ENCODE data around the gene TMEM135.
"Not testable (repeated sequence)": the region's sequence is repeated elsewhere in the genome, so short reads cannot be mapped to it uniquely, and the experiment has no call there.

The TMEM135 gene

DNA sequence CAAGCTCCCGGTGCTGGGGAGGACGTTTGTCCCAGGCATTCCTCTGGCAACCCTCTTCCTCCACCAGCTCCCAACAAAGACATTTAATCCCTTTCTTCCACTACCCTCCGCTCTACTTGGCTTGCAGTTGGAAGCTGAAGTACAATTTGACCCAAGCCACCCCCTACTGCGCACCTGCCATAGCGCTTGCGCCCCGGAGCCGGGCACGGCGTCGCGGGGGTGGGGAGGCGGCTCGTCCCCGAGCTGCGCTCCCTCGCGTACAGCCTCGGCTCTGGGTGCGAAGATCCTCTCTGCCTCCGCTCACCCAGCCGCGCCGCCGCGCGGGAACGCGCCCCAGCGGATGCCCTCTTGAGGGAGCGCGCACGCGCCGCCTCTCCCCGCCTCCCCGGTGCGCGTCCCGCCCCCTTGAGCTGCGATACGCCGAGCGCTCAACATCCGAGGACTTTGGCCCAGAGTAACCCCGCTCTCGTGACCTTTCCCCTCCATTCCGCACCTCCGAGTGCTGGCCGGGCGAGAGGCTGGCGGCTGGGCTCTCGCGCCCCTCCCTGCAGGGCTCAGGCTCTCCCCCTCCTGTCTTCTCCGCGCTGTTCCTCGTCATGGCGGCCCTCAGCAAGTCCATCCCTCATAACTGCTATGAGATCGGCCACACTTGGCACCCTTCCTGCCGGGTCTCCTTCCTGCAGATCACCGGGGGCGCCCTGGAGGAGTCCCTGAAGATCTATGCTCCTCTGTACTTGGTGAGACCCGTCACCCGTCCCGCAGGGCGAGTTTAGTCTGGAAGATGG lies at the start of gene TMEM135:
TMEM135 (plus strand) TSS at position 485 of the 785 bp plus-strand sequence; CDS start at position 597, 112 bp downstream.
- DNase-seq (ENCODE audit: low spot score): peak; percentile 96

DNA sequence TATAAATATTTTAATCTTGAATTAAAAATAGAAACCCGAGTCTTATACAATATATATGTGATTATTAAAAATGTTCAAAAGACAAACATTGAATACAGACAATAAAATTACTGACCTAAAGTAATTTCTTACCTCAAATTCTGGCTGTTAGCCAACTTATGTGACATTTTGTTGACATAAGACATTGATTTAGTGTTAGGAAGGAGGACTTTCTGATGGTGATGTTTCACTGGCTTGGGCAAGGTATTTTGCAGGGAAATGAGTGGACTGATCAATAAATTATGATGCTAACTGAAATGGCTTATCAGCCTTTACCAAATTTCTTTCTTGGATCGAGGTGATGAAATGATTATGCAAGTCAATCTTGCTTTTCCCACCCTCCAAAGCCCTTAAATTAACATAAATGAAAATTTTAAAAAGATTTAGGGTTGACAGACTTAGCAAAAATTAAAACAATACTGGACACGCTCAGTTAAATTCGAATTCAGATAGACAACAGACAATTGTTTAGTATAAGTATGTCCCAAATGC lies 49.3 kb upstream of the TMEM135 start:
- DNase-seq (ENCODE audit: low spot score): no peak

DNA sequence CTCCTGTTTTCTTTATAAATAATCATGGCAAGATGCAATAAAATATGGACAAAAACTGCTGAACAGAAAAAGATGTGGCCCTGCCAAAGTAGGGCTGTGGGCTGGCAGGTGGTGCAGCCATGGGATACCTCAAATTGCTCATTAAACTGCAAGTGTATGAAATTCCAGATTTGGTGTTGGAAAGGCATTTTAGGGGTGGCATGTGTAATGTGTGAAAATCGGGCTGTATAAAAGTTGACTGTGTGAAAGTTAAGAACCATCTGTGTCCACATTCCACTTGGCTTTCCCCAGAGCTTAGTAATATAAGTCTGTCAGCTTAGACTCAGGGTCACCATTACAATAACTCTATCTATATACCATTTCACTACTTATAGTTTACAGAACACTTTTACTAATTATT lies 47.7 kb upstream of the TMEM135 start:
- DNase-seq (ENCODE audit: low spot score): no peak

DNA sequence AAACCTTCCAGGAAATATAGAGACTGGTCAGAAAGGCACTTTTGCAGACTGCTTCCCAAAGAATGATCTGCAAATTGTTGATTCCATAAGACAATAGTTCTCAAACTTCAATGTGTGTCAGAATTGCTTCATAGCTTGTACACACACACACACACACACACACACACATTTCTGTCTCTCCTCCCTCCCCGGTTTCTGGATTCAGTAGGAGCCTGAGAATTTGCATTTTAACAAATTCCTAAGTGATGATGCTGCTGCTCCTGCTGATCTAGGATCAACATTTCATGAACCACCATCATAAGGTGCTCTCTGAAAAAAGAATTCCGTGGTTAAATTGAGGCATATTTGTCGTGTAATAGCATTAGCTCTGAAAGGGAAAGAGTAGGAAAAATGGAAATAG lies 47.2 kb upstream of the TMEM135 start:
- no peak for DNase-seq (ENCODE audit: low spot score)

DNA sequence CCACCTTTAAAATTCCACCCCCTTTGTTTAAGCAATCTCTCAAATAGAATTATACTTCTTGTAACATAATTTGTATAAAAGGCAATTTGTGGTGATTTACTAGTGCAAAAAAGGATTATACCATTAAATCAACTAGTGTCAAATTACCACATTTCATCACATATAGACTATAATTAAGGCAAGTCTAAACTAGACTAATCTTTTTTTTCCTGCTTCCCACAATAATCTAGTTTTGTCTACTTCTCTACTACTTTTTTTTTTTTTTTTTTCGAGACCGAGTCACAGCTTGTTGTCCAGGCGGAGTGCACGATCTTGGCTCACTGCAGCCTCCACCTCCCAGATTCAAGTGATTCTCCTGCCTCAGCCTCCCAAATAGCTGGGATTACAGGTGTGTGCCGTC lies 46.4 kb upstream of the TMEM135 start:
- no peak for DNase-seq (ENCODE audit: low spot score)

DNA sequence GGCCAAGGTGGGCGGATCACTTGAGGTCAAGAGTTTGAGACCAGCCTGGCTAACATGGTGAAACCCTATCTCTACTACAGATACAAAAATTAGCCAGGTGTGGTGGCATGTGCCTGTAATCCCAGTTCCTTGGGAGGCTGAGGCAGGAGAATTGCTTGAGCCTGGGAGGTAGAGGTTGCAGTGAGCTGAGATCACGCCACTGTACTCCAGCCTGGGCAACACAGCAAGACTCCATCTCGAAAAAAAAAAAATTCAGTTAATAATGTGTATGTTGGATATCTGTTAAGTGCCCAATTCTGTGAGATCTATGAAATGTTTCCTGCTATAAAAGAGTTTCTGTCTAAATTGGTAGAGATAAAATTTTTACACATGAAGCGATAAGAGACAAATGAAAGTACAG lies 45.4 kb upstream of the TMEM135 start:
- DNase-seq (ENCODE audit: low spot score): not testable (repeated sequence)

DNA sequence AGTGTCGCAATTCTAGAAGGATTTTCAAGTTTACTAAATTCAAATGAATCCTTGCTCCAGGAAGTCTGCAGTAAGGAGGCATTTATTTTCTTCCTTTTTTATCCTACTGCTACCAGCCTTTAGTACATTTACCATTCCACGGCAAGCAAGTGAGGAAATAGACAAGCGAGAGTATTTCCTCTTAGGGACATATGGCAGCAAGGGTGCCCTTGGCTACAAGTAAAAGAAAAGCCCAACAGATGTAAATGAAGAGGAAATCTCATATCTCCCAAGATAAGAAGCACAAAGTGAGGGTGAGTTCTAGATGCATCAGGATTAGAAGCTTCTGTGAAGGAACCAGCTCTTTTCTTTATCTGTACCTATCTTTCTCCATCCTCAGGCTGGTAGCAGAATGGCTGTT lies 44.7 kb upstream of the TMEM135 start:
- no peak for DNase-seq (ENCODE audit: low spot score)

DNA sequence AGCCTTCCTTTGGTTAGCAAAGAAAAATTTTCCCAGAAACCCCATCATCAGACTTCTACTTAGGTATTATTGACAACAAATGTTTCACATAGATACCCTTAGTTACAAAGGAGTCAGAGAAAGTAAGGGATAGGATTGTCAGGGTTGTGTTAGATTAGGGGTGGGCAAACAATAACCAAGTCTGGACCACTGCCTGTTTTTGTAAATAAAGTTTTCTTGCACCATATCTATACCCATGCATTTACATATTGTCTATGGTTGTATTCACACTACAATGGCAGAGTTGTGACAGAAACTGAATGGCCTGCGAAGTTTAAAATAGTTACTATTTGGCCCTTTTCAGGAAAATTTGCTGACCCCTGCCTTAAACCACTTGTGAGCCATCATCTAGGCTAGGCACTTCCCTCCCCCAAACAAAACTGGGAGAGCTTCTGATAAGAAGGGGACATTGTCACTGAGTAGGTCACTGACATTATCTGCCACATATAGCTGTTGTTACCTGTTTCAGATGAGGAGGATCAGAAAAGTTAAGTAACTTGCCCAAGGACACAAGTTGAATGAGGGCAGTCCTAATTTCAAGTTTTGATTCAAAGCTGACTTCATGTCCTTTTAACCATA lies 40.7 kb upstream of the TMEM135 start:
- no peak for DNase-seq (ENCODE audit: low spot score)

DNA sequence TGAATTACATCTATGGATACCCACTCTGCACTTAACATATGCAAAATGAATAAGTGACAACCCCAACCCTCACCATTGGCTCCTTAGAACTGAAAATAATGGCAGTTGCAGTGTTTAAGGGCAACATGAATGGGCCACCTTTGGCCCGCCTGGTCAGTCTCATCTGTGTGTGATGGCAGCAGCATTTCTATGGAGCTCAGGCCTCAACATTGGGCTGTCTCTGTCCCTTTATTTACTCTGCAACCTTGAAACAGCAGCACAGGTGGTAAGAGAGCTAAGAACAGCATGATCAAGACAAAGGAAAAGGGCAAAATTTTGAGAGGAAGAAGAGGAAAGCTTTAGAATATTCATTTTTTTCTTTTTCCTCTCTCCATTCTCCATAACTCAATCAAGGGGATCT lies 38.3 kb upstream of the TMEM135 start:
- no peak for DNase-seq (ENCODE audit: low spot score)

DNA sequence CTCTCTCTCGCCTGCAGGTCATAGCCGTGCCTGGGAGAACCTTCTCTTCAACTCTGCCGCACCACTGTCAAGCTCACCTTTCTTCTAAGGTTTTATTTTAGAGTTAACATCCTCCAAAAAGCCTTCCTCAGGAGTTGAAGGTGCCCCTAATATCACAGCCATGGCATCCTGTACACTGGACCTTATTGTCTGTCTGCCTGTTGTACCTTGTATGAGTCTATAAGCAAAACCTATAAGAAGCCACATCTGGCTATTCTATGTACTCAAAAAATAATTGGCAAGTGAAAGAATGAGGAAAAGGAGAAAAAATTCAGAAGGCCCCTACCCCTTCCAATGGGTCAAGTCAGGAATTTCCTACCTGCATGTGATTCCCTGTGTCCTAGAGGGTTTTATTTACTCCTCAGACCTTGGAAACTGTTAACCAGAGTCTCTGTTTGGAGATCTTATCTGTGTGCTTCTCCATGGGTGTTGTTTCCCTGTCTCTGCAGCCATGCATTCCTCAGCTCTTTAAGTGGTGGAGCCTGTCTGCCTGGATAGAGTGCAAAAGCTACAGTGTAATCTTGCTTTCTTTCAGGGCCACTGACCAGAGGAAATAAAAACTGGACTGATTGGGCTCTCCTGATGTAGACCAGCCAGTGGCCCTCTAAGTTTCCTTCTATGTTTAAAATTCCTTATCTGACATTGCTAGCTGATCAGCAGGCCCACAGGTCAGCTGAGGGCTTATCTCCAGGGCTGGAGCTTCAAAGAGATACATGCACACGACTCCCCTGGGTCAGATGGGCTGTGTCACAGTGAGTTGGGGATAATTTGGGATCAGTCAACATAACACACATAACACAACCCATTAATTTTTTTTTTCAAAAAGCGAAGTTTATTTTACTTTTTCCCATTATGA lies 37.6 kb upstream of the TMEM135 start:
- no peak for DNase-seq (ENCODE audit: low spot score)

DNA sequence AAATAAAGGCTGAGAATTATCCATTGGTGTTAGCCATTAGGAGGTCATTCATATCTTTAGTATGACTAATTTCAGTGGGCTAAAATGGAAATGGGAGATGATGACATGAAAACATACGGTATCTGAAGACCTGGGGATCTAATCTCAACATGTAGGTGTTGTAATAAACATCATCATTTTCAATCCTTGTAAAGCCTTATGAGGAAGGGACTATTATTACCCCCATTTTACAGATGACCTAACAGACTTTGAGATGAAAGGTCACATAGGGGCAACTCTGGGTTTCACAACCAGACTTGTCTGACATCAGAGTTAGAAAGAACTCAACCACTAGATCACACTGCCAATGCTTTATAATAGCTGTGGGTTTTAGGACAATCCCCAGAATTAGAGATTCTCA lies 34.8 kb upstream of the TMEM135 start:
- DNase-seq (ENCODE audit: low spot score): no peak

DNA sequence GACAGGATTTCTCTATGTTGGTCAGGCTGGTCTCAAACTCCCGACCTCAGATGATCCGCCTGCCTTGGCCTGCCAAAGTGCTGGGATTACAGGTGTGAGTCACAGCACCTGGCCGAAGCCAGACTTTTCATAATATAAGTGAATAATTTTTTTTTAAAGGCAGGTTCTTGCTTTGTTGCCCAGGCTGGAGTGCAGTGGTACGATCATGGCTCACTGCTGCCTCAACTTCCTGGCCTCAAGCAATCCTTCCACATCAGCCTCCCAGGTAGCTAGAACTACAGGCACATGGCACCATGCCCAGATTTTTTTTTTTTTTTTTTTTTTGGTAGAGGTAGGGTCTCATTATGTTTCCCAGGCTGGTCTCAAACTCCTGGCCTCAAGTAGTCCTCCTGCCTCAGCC lies 33.5 kb upstream of the TMEM135 start:
- DNase-seq (ENCODE audit: low spot score): not testable (repeated sequence)

DNA sequence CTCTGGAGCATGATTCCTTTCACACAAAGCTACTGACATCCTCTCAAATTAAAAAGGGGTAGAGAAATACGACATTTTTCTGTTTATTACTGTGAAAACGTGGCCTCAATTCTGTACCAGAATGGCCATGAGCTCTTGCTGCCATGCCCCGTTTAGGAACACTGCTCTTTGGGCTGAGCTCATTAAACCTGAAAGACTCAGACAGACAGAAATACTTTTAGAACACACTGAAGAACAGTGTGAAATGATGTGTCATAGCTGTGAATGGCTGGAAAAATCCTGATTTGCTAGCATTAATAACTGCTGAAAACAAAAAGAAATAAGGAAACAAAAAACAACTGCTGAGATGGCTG lies 32.2 kb upstream of the TMEM135 start:
- DNase-seq (ENCODE audit: low spot score): no peak

DNA sequence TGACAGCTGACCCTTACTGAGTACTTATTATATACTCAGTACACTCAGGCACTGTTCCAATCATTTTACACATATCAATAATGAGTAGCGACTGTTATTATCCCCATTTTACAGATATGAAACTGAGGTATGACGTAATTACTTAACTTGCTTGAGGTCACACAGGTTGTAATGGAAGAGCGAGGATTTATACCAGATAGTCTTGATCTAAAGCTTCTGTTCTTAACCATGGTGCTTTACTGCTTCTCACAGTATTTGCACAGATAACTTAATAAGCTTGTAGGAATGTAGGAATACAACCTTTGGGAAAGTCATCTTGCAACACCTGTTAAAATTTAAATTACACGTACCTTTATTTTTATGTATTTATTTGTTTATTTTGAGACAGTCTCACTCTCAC lies 31.7 kb upstream of the TMEM135 start:
- no peak for DNase-seq (ENCODE audit: low spot score)

DNA sequence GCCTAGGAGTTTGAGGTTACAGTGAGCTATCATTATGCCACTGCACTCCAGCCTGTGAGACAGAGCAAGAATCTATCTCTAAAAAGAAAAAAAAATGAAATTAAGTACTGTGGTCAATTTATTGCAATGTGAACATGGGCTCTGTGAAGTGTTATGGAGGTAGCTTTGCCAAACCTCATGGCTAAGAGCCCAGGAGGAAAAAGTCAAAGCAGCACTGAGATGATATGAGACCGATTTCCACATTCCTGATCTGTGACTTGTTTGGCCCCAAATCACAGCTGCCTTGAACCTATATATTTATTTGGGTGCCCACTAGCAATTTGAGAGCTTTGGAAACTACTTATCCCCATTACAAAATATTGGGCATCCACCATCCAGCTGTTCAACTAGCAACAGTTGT lies 29.8 kb upstream of the TMEM135 start:
- DNase-seq (ENCODE audit: low spot score): no peak

DNA sequence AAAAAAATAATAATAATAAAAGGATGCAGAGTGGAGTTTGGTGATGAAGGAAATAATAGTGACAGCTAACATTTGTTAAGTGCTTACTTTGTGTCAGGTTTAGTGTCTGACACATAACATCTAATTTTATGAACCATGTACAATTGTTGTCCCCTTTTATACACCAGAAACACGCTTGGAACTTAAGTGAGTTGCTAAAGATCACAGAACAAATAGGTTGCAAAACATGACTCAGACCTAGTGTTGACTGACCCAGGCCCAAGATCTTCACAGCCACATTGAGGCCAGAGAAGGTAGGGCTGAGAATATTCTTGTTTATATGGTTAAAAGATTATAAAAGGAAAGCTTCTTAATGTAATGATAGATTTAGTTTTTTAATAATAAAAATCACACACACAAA lies 25.6 kb upstream of the TMEM135 start:
- DNase-seq (ENCODE audit: low spot score): no peak

DNA sequence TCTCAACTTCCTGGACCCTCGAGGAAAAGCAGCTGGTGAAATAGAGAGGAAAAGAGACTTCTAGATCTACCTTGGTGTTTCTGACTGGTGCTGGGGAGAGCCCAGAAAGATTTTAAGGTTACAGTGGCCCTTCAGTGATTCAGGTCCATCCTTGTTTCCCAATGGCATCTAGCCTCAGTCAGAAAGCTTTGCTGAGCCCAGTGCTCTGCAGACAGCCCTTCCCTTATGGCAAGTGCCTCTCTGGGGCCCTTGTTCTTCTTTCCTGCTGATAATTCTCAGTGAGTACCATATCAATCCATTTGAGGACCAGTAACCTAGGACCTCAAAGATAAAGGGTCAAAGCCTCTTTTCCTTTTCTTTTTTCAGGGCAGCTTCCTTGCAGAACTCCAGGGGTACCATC lies 25.1 kb upstream of the TMEM135 start:
- DNase-seq (ENCODE audit: low spot score): no peak

DNA sequence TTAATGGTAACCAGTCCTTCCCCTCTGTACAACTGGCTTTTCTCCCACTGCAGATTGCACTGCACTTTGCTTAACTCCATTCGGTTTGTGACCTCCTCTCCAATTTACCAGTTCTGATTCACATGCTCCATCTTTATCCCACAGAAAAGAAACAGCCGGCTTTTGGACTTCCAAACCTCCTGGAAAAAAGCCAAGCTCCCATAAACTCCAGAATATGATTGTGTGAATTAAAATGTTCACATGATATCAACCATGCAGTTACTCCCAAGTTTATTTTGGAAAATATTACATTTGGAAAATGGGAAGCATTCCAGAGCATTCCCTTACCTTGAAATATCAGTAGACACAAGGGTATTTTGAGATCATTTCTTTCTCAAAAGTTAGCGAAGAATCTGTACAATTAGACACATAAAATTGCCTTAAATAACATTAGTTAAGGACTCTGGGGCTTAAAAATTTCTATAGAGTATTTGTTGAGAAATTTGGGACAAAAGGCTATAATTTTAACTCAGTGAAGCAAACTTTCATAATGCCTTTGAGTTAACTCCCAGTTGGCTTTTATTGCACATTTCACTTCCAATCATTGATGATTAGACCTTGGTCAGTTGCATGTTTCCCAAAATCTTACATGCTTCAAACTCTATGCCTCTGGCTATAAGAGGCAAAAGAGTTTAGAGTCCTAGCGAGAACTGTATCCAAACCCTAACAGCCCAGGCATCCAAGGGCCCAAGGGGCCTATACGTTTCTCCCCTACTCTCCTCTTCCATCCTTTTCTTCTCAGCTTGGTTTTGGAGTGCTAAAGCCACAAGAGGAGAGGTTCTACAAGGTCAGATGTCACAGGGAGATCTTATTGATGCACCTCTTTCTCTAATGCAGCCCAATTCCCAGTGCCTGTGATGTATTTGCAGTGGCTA lies 23.6 kb upstream of the TMEM135 start:
- no peak for DNase-seq (ENCODE audit: low spot score)

DNA sequence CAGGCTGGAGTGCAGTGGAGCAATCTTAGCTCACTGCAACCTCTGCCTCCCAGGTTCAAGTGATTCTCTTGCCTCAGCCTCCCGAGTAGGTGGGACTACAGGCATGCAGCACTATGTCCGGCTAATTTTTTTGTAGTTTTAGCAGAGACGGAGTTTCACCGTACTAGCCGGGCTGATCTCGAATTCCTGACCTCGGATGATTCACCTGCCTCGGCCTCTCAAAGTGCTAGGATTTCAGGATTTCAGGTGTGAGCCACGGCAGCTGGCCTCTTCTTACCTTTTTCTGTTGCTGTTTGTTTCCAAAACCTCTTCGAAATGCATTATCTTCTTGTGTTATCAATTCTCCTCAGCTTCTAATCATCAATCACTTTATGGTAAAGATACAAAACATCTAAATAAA lies 22.1 kb upstream of the TMEM135 start:
- no peak for DNase-seq (ENCODE audit: low spot score)

DNA sequence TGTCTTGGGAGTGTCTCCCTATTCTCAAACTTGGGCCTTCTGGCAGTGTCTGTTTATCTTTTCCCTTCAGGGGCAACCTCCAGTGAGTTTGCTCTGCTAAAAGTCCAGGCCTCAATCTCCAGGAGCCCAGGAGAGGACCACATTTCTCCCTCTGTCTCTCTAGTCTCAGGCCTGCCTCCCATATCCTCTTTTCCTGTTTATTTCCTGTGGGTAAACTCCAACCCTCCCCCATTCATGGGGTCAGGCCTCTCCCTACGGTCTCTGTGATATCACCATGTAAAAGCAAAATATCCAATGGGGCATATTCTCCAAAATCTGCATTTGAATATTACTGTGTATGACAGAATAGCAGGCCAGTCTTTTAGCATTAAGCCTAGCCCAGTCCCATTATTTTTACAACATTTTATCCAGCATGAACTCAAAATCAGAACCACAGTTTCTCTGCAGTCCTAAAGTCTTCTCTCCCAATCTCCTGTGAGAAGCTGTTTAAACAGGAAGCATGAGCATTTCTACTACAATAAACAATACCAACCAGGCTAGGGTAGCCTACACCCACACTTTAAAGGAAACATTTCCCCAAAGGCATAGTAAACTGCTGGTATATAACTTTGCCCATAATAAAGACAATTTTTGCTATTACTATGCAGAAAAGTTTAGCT lies 18.0 kb upstream of the TMEM135 start:
- no peak for DNase-seq (ENCODE audit: low spot score)

DNA sequence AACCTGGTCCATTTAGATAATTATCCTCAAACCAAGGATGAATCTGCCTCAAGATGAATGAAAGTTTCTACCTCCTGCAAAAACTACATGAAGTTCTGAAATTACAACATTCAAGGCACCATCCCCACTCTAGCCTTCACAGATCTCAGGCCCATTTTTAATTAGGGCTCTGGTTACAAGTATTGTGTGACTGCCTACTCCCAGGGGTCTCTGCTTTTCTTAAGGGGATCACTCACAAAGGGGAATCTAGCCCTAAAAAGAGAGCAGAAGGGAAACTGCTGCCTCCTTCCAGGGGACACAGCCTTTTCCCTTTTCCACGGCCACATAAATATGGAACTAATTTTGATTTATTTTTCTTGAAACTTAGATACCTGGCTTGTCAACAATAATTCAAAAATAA lies 17.4 kb upstream of the TMEM135 start:
- DNase-seq (ENCODE audit: low spot score): no peak
